Activated T-cell treated with anti-CD3 and anti-CD28 coated beads, Interleukin-2, amount 50 U/mL, for 48 hours (primary cell): ENCODE data around the gene SLC35E3.
A peak's percentile ranks its signal among the peaks of the same experiment; 100 is the strongest.
"Not testable (repeated sequence)": the region's sequence is repeated elsewhere in the genome, so short reads cannot be mapped to it uniquely, and the experiment has no call there.

Source experiments
- DNase-seq, 2 experiments: peaks; one replicate each; pipeline ENCODE4 v3.0.0-alpha.2; 2020

The SLC35E3 gene

GRCh38 chr12:68796399-68796798, 50.4 kb downstream of the SLC35E3 start:
- DNase-seq = peak in 1 of 2 experiments; percentile 3

DNA sequence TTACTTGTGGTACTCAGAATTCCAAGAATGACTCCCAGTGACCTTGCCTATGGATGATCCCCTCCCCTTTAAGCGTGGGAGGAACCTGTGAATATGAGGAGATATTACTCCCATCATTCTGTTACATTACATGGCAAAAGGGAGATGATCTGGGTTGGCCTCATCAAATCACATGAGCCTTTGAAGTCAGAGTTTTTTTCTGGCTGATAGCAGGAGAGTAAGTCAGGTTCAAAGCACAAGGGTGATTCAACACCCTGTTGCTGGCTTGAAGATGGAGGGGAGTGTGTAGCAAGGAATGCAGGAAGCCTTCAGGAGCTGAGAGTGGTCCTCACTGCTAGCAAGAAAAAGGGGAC, 52.9 kb downstream of the SLC35E3 start:
- DNase-seq = no peak

DNA sequence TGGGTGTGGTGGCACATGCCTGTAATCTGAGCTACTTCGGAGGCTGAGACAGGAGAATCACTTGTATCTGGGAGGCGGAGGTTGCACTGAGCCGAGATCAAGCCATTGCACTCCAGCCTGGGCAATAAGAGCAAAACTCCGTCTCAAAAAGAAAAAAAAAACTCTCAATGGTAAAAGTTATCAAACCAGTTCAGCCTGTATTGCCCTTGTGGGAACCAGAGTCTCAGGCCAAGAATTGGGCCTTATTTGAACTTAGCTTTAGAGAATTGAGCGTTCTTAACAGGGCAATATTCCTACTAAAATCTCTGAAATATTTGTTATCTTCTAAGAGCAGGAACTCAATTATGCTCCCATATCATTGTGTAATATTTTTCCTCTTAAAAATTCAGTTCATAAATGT, 54.3 kb downstream of the SLC35E3 start:
- peak in 1 of 2 experiments; percentile 0 for DNase-seq

DNA sequence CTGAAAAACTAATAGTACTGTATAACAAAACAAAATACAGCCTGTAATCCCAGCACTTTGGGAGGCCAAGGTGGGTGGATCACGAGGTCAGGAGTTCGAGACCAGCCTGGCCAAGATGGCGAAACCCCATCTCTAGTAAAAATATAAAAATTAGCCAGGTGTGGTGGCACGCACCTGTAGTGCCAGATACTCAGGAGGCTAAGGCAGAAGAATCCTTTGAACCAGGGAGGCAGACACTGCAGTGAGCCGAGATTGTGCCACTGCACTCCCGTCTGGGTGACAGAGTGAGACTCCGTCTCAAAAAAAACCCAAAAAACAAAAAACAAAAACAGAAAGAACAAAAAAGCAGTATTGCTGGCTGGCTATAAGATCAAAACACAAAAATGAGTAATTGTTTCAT, 55.1 kb downstream of the SLC35E3 start:
- not testable (repeated sequence) for DNase-seq

DNA sequence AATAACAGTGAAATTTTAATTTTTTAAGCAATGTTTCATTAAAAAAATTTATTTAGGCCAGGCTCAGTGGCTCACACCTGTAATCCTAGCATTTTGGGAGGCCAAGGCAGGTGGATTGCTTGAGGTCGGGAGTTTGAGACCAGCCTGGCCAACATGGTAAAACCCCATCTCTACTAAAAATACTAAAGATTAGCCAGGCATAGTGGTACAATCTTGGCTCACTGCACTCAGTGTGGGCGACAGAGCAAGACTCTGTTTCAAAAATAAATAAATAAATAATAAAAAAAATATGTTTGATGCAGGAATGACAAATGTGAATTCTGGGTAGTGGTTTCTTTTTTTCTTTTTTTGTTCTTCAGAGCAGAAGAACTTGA, 56.4 kb downstream of the SLC35E3 start:
- DNase-seq = not testable (repeated sequence)

GRCh38 chr12:68802911-68803651, 57.1 kb downstream of the SLC35E3 start:
- DNase-seq = not testable (repeated sequence)

GRCh38 chr12:68803948-68804656, 58.1 kb downstream of the SLC35E3 start:
- DNase-seq = no peak

DNA sequence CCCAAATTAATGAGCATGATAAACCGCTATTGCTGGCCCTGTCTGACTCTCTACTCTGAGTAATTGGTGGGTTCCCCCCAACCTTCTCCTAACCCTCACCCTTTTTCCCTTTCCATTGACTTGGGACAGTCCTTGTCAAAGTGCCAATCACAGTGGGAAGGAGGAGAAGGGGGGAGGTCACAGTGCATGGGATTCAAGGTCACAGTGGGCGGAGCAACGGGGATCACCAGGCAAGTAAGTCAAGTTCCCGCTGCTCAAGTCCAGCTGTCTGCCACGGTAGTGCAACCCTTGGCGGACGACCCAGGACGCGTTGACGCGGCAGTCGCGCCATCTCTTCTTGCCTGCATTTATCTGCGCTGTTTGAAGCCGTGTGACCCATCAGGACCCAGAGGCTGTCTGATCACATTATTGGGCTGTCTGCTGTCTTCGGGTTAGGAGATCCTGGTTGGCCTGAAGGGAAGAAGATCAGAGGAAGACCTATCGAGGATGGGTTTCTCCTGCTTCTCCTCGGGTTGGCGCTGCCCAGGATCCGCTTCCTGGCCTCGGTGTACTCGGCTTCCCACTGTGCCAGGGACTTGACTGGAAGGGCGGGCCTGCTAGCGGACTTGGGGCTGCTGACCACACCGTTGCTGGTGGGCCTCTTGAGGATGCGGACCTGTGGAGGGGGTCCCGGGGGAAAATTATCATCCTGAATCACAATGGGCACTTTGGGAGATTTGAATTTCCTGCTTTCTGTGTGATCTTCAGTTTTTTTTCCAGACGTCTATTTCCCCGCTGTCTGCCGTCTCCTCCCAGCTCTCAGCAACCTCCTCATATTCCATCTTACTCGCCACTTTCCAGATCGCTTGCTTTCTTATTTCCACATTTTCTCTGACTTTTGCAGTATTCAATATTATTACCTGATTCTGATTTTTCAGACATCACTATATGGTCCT, 58.9 kb downstream of the SLC35E3 start:
- DNase-seq = peak in 1 of 2 experiments; percentile 7

- DNase-seq = no peak
These were observed 59.7 kb downstream of the SLC35E3 start for GRCh38 chr12:68805592-68806120.

- peak in 1 of 2 experiments; percentile 11 for DNase-seq
These were observed 60.7 kb downstream of the SLC35E3 start for GRCh38 chr12:68806488-68807237.

DNA sequence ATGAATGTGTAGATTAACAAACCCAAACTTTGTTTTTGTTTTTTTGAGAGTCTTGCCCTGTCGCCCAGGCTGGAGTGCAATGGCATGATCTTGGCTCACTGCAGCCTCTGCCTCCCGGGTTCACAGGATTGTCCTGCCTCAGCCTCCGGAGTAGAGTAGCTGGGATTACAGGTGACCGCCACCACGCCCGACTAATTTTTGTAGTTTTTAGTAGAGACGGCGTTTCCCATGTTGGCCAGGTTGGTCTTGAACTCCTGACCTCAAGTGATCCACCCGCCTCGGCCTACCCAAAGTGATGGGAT, 61.2 kb downstream of the SLC35E3 start:
- DNase-seq = not testable (repeated sequence)

DNA sequence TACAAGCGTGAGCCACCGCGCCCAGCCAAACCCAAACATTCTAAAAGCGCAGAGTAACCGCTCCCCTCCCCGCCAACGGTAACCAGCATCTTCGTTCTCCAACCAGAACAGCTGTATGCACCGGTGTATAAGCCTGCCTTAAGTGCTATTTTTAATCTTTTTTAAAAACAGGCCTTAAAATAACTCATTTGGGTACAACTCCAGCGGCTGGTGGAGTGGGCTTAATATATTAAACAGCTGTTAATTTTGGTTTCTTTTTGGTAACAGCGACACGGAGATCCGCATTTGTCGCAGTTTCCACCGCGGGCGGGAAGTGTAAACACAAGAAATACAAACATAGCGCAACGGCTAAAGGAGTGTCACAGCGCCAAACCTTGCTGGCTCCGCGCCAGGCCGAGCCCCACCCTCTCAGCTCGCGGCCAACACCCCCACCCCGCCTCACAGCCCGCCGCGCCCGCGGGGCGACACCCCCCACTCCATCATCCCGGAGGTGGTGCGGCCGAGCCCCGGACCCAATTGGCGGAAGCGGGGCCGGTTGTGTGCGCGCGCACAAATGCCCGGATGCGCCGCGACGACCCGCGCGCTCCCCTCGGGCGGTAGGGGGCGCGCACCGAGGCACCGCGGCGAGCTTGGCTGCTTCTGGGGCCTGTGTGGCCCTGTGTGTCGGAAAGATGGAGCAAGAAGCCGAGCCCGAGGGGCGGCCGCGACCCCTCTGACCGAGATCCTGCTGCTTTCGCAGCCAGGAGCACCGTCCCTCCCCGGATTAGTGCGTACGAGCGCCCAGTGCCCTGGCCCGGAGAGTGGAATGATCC, 61.8 kb downstream of the SLC35E3 start, which contains the start of gene MDM2:
Gene MDM2 (plus strand): TSS at position 602 of the 812 bp plus-strand sequence. CDS start 301 bp downstream, outside the sequence.
- peak; percentile 95 to 96 for DNase-seq

DNA sequence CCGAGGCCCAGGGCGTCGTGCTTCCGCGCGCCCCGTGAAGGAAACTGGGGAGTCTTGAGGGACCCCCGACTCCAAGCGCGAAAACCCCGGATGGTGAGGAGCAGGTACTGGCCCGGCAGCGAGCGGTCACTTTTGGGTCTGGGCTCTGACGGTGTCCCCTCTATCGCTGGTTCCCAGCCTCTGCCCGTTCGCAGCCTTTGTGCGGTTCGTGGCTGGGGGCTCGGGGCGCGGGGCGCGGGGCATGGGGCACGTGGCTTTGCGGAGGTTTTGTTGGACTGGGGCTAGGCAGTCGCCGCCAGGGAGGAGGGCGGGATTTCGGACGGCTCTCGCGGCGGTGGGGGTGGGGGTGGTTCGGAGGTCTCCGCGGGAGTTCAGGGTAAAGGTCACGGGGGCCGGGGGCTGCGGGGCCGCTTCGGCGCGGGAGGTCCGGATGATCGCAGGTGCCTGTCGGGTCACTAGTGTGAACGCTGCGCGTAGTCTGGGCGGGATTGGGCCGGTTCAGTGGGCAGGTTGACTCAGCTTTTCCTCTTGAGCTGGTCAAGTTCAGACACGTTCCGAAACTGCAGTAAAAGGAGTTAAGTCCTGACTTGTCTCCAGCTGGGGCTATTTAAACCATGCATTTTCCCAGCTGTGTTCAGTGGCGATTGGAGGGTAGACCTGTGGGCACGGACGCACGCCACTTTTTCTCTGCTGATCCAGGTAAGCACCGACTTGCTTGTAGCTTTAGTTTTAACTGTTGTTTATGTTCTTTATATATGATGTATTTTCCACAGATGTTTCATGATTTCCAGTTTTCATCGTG, 62.6 kb downstream of the SLC35E3 start:
- DNase-seq = peak; percentile 78 to 83

- DNase-seq = no peak
These were observed 63.4 kb downstream of the SLC35E3 start for GRCh38 chr12:68809190-68810026.

GRCh38 chr12:68810027-68810389, 64.0 kb downstream of the SLC35E3 start:
- peak in 1 of 2 experiments; percentile 14 for DNase-seq

GRCh38 chr12:68811573-68811972, 65.6 kb downstream of the SLC35E3 start:
- not testable (repeated sequence) for DNase-seq

GRCh38 chr12:68812553-68813241, 66.7 kb downstream of the SLC35E3 start:
- peak in 1 of 2 experiments; percentile 5 for DNase-seq

DNA sequence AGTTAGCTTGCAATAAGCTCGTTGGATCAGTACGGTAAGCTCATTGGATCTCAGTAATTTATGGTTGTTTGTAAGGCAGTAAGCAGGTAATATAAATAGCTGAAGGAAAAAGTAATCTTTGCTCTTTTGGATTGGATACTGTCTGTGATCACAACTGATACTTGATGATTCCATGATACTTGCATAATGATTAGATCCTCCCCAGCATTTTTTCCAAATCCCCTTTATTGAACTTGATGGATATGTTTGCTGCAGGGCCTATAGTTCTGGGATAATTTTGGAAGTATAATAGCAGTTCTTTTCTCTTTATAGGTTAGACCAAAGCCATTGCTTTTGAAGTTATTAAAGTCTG, 67.2 kb downstream of the SLC35E3 start:
- no peak for DNase-seq
